Measurements from ENCODE around the gene CT47A1.
"Not testable (repeated sequence)": the region's sequence is repeated elsewhere in the genome, so short reads cannot be mapped to it uniquely, and the experiment has no call there.

Gene CT47A1

GRCh38 chrX:120985660-120986059 lies at the start of gene CT47A1:
CT47A1 (minus strand) TSS chrX:120985760; CDS start chrX:120985529, 231 bp downstream.
- DNase-seq (ENCODE audit: low read depth, low spot score) = not testable (repeated sequence)

GRCh38 chrX:121032531-121032930 lies 47.0 kb upstream of the CT47A1 start:
- no peak for DNase-seq (ENCODE audit: low read depth, low spot score)

GRCh38 chrX:121030083-121030482 lies 44.5 kb upstream of the CT47A1 start:
- DNase-seq (ENCODE audit: low read depth, low spot score) = no peak

GRCh38 chrX:121028419-121028818 lies 42.9 kb upstream of the CT47A1 start:
- DNase-seq (ENCODE audit: low read depth, low spot score) = no peak

GRCh38 chrX:121014826-121015225 lies 29.3 kb upstream of the CT47A1 start:
- DNase-seq (ENCODE audit: low read depth, low spot score) = no peak

GRCh38 chrX:121013897-121014455 lies 28.4 kb upstream of the CT47A1 start:
- no peak for DNase-seq (ENCODE audit: low read depth, low spot score)

- DNase-seq (ENCODE audit: low read depth, low spot score) = no peak
Observed at GRCh38 chrX:121011254-121011653, 25.7 kb upstream of the CT47A1 start.

GRCh38 chrX:121010218-121010617 lies 24.7 kb upstream of the CT47A1 start:
- no peak for DNase-seq (ENCODE audit: low read depth, low spot score)

- no peak for DNase-seq (ENCODE audit: low read depth, low spot score)
Observed at GRCh38 chrX:121009764-121010163, 24.2 kb upstream of the CT47A1 start.

GRCh38 chrX:121008920-121009319 lies 23.4 kb upstream of the CT47A1 start:
- DNase-seq (ENCODE audit: low read depth, low spot score) = no peak

- DNase-seq (ENCODE audit: low read depth, low spot score) = no peak
Observed at GRCh38 chrX:121000589-121000988, 15.0 kb upstream of the CT47A1 start.

- DNase-seq (ENCODE audit: low read depth, low spot score) = no peak
Observed at GRCh38 chrX:120999413-120999812, 13.9 kb upstream of the CT47A1 start.

- DNase-seq (ENCODE audit: low read depth, low spot score) = not testable (repeated sequence)
Observed at GRCh38 chrX:120956500-120956899, 29.1 kb downstream of the CT47A1 start, which contains the start of gene CT47A7. CT47A7 (minus strand) TSS chrX:120956600; CDS start chrX:120956345, 255 bp downstream.
